Right lobe of liver (tissue), 6 donors: ENCODE data around the gene PRR16. TPM values are rescaled to one million over a fixed set of nuclear protein-coding genes. Genes with fewer than 3 reads are reported as not detected.
"Not testable (repeated sequence)": the region's sequence is repeated elsewhere in the genome, so short reads cannot be mapped to it uniquely, and the experiment has no call there.

Source experiments
- ATAC-seq, 4 donors: fragments of 200-7000 bp; cut with Tn5 transposase; one replicate each; pipeline ENCODE4 v1.9.1; 2020; ENCODE audit warnings: mild to moderate bottlenecking in 4 of 4, moderate library complexity in 4 of 4
- DNase-seq, 3 donors: peaks; one replicate each; pipeline ENCODE4 v3.0.0-alpha.2; 2020
- H3K27ac ChIP-seq, 3 donors: fragments of 200-600 bp; one replicate each; pipeline ENCODE4 v1.8.0; 2022
- H3K27me3 ChIP-seq, 2 donors: fragments of 200-600 bp; one replicate each; pipeline ENCODE4 v1.8.0; 2022
- H3K36me3 ChIP-seq, 4 donors: fragments of 200-600 bp; sonication (generic) in 1 of 4; one replicate each; pipeline versions ENCODE4 v1.5.1 to v1.8.0; 2017 to 2022; ENCODE audit warnings: control low read depth in 1 of 4
- H3K4me1 ChIP-seq, 4 donors: fragments of 200-600 bp; sonication (generic) in 1 of 4; one replicate each; pipeline versions ENCODE4 v1.5.1 to v1.8.0; 2017 to 2022; ENCODE audit warnings: control low read depth in 1 of 4
- H3K4me3 ChIP-seq, 3 donors: fragments of 200-600 bp; one replicate each; pipeline ENCODE4 v1.8.0; 2022
- H3K9me3 ChIP-seq, 4 donors: fragments of 200-600 bp; sonication (generic) in 1 of 4; one replicate each; pipeline versions ENCODE4 v1.5.1 to v1.8.0; 2017 to 2022; ENCODE audit warnings: control low read depth in 1 of 4
- POLR2A ChIP-seq: fragments of 450-650 bp; IDR thresholded peaks from one replicate; pipeline ENCODE4 v1.6.1; 2017; ENCODE audit warnings: antibody characterized with exemption, mild to moderate bottlenecking
- WGBS: methylation state at CpG from one replicate; pipeline ENCODE4 v1.1.6; 2018; ENCODE audit warnings: low coverage, low lambda C conversion rate; ENCODE audit not compliant: insufficient coverage; ENCODE audit errors: missing lambda C conversion rate; 5-methylcytosine and 5-hydroxymethylcytosine counted together
- intact Hi-C, 2 donors: fragments of 100-400 bp; cut with DNase I; formaldehyde crosslinking; loops; one replicate each; pipeline versions ENCODE4 v1.11.2 to v1.14.1; 2022
- total RNA-seq, 6 experiments: library from RNA; depleted of rRNA in 2 of 6; stranded (reverse); fragments of >200 nt in 2 of 6; fragmentation: NEBNext Ultra II Directional in 3 of 6; extraction: Animal tissue kit (Norgen Biotek cat#: 25700) in 3 of 6; gene quantifications; one replicate each; pipeline versions ENCODE4 v1.1.0 to v1.2.4, GENCODE V29; 2016 to 2023
- TF ChIP-seq, protein P1 (sequence below), 4 donors: fragments of 200-600 bp in 3 of 4; fragments of 450-650 bp in 1 of 4; IDR thresholded peaks; one replicate each; pipeline versions ENCODE4 v1.5.1 to v1.8.0; 2016 to 2022; ENCODE audit warnings: antibody characterized with exemption in 4 of 4, mild to moderate bottlenecking in 2 of 4
- donor health status: DM: no; HTN: yes; CAD: no.
- donor health status: DM: no; HTN: no; CAD: no.
- donor health status: DM: no; HTN: no; CAD: no.
- donor health status: DM: no; HTN: yes; CAD: no.
- donor health status: DM: no; HTN: yes; CAD: no.

Gene PRR16
- total RNA-seq, 6 experiments from 2014 or later = 0.16 to 1.2 (median 0.39) TPM; not detected in 1

DNA sequence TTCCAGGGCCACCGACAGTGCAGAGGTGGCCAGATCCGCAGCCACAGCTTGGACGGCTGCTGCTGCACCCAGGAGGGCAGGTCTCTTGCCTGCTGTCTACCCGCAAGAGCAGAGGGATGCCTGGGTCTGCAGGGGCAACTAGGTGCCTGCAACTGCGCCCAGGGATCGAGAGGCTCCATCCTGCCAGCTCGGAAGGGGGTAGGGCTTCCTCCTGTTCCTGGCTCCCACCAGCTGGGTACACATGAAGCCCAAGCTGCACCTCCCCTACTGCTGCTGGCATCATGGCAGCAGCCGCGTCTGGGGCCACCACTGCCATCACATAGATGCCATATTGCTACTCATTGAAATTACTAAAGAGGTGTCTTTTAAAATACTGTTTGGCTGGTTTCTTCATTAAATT lies 12.7 kb upstream of the PRR16 start:
- WGBS = 50% methylated on average over 1 of the region's 9 CpGs
- intact Hi-C loops = no loop called here
- H3K36me3 ChIP-seq = no peaks in the 10 kb centered on the region
- no peak for DNase-seq
- H3K27me3 ChIP-seq = no peaks in the 10 kb centered on the region
- TF ChIP-seq POLR2A = no peak
- TF ChIP-seq, protein P1, sequence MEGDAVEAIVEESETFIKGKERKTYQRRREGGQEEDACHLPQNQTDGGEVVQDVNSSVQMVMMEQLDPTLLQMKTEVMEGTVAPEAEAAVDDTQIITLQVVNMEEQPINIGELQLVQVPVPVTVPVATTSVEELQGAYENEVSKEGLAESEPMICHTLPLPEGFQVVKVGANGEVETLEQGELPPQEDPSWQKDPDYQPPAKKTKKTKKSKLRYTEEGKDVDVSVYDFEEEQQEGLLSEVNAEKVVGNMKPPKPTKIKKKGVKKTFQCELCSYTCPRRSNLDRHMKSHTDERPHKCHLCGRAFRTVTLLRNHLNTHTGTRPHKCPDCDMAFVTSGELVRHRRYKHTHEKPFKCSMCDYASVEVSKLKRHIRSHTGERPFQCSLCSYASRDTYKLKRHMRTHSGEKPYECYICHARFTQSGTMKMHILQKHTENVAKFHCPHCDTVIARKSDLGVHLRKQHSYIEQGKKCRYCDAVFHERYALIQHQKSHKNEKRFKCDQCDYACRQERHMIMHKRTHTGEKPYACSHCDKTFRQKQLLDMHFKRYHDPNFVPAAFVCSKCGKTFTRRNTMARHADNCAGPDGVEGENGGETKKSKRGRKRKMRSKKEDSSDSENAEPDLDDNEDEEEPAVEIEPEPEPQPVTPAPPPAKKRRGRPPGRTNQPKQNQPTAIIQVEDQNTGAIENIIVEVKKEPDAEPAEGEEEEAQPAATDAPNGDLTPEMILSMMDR (IDR thresholded peaks at IDR 0.05) = no peak
- H3K4me3 ChIP-seq = no peak overlapping the region
- no peak for ATAC-seq
- H3K4me1 ChIP-seq = no peaks in the 10 kb centered on the region
- H3K9me3 ChIP-seq = no peaks in the 10 kb centered on the region
- no peak overlapping the region for H3K27ac ChIP-seq

DNA sequence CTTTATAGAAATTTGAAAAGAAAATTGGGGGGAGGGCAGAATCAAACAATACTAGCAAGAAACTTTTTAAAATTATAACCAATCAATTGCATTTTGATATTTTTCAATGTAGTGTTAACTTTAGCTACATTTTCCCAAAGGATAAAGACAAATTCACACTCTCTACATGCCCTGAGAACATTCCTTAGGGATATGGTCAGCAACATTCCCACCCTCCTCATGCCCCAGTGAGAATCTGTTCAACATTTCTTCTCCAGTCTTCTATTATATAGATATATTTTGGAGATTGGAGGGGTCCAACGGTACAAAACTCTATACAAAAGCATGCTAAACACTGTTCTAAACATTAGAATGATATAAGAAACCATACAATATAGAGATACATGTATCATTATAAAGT lies 11.6 kb upstream of the PRR16 start:
- intact Hi-C loops = no loop called here
- H3K27ac ChIP-seq = no peak overlapping the region
- no peaks in the 10 kb centered on the region for H3K36me3 ChIP-seq
- WGBS = 50% methylated on average over 1 of the region's 1 CpG
- TF ChIP-seq POLR2A = no peak
- DNase-seq (no peak), ATAC-seq (no peak)
- no peaks in the 10 kb centered on the region for H3K27me3 ChIP-seq
- no peak overlapping the region for H3K4me3 ChIP-seq
- no peaks in the 10 kb centered on the region for H3K4me1 ChIP-seq
- H3K9me3 ChIP-seq = no peaks in the 10 kb centered on the region

DNA sequence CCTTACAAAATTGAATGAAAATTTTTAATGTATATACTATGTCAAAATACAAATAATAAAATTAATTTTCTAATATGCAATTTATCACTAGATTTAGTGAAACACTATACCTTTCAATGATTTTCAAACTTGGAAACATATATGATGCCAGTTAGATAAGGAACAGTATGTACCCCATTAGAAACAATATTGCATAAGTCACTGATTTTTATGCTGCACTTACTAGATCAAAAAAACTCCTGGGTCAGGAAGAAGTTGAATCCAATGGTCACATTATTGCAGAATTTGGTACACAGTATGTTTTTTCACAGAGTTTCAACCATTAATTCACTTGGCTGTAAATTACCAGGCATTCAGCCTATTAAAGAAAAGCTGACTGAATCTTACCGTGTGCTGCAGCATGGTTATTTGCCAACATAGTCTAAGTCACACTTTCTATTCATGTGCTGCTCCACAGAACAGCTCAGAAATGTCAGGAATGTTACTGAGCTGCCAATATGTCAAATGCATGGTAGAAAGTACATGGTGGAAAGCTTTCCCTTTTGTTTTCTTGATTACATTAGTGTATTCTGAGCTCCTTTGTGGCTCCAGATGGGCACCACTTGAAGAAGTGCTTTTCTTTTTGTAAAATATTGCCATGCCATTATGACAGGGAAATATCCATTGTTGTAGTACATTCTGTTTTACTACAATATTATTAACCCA lies 9.9 kb upstream of the PRR16 start:
- ATAC-seq (no peak), DNase-seq (no peak)
- Histone ChIP-seq H3K4me3 (no peak overlapping the region), H3K36me3 (no peaks in the 10 kb centered on the region), H3K9me3 (no peaks in the 10 kb centered on the region), H3K27me3 (no peaks in the 10 kb centered on the region), H3K27ac (no peak overlapping the region), H3K4me1 (no peaks in the 10 kb centered on the region)
- TF ChIP-seq, protein P1 (IDR thresholded peaks at IDR 0.05) = no peak
- no peak for TF ChIP-seq POLR2A
- intact Hi-C loops = no loop called here
- 29% methylated on average over 1 of the region's 1 CpG for WGBS

DNA sequence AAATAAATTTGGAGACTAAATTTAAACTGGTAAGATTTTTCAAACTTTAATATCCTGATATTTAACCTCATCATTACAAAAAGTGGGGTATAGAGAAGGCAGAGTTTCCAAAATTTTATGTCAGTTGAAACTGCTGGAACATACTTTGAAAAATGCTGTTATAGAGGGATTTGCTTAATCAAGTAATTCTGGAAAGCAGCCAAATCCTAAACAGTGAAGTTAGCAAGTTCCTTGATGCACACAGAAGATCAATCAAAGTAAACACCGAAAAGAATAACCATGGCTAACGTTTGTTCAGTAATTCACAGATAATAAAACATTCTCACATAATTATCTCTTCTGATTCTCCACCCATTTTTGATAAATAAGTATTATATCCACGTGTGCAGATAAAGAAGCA lies 8.1 kb upstream of the PRR16 start:
- H3K36me3 ChIP-seq = no peaks in the 10 kb centered on the region
- no peak for TF ChIP-seq POLR2A
- TF ChIP-seq, protein P1 (IDR thresholded peaks at IDR 0.05) = no peak
- no peak overlapping the region for H3K4me3 ChIP-seq
- H3K9me3 ChIP-seq = no peaks in the 10 kb centered on the region
- no peak for DNase-seq
- no peaks in the 10 kb centered on the region for H3K27me3 ChIP-seq
- 13% methylated on average over 3 of the region's 3 CpGs for WGBS
- no peaks in the 10 kb centered on the region for H3K4me1 ChIP-seq
- no peak for ATAC-seq
- intact Hi-C loops = no loop called here
- H3K27ac ChIP-seq = no peak overlapping the region

DNA sequence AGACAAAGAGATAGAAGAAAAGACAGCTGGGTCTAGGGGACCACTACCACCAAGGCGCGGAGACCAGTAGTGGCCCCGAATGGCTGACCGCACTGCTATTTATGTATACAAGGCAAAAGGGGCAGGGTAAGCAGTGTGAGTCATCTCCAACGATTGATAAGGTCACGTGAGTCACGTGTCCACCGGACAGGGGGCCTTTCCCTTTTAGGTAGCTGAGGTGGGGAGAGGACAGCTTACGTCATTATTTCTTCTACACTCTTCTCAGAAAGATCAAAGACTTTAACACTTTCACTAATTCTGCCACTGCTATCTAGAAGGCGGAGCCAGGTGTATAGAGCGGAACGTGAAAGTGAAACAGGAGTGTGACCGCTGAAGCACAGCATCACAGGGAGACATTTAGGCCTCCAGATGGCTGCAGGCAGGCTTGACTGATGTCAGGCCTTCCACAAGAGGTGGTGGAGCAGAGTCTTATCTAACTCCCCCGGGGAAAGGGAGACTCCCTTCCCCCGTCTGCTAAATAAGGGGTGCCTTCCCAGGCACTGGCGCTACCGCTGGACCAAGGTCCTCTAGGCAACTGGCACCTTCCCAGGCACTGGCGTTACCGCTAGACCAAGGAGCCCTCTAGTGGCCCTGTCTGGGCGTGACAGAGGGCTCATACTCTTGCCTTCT lies 6.1 kb upstream of the PRR16 start:
- H3K4me1 ChIP-seq = no peaks in the 10 kb centered on the region
- H3K4me3 ChIP-seq = peak overlapping the region; percentile 56 to 60 (median 58)
- no peaks in the 10 kb centered on the region for H3K9me3 ChIP-seq
- H3K36me3 ChIP-seq = no peaks in the 10 kb centered on the region
- H3K27me3 ChIP-seq = no peaks in the 10 kb centered on the region
- intact Hi-C loops = no loop called here
- 39% methylated on average over 16 of the region's 20 CpGs for WGBS
- ATAC-seq (peak; percentile 90 to 98 (median 95)), DNase-seq (peak; percentile 81 to 84 (median 84))
- H3K27ac ChIP-seq = peak overlapping the region in 1 of 3 donors; percentile 59
- TF ChIP-seq, protein P1 (IDR thresholded peaks at IDR 0.05) = peak; percentile 61 to 89 (median 82)
- TF ChIP-seq POLR2A = no peak

DNA sequence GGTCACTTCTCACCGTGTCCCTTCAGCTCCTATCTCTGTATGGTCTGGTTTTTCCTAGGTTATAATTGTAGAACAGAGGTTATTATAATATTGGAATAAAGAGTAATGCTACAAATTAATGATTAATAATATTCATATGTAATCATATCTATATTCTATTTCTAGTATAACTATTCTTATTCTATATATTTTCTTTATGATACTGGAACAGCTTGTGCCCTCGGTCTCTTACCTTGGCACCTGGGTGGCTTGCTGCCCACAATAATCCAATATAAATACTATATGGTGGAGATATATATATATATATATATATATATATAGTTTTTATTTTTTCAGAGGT lies 5.6 kb upstream of the PRR16 start:
- peak overlapping the region in 1 of 3 donors; percentile 58 for H3K4me3 ChIP-seq
- H3K27ac ChIP-seq, H3K36me3 ChIP-seq, DNase-seq, H3K4me1 ChIP-seq, ATAC-seq, H3K9me3 ChIP-seq, intact Hi-C loops, H3K27me3 ChIP-seq: not testable (repeated sequence)
- WGBS = 46% methylated on average over 2 of the region's 2 CpGs
